Endothelial cell (in vitro differentiated cells): ENCODE measurements around the gene ANKRD40. TPM values are rescaled to one million over a fixed set of nuclear protein-coding genes. Genes with fewer than 3 reads are reported as not detected.

Experiments
- DNase-seq: peaks from one replicate; pipeline ENCODE4 v3.0.0; 2021; ENCODE audit warnings: low spot score
- H3K27ac Mint-ChIP-seq: one replicate; pipeline ENCODE4 v1.8.0; 2021; ENCODE audit warnings: mixed read lengths, inconsistent platforms; ENCODE audit not compliant: unreplicated experiment
- H3K27me3 Mint-ChIP-seq: one replicate; pipeline ENCODE4 v1.8.0; 2021; ENCODE audit warnings: mild to moderate bottlenecking, moderate library complexity, mixed read lengths, inconsistent platforms; ENCODE audit not compliant: unreplicated experiment
- H3K36me3 Mint-ChIP-seq: one replicate; pipeline ENCODE4 v1.8.0; 2021; ENCODE audit warnings: mild to moderate bottlenecking, low read depth, mixed read lengths, inconsistent platforms; ENCODE audit not compliant: unreplicated experiment
- H3K4me1 Mint-ChIP-seq: one replicate; pipeline ENCODE4 v1.8.0; 2021; ENCODE audit warnings: mild to moderate bottlenecking, mixed read lengths, inconsistent platforms; ENCODE audit not compliant: unreplicated experiment
- H3K4me3 Mint-ChIP-seq: one replicate; pipeline ENCODE4 v1.8.0; 2021; ENCODE audit warnings: mild to moderate bottlenecking, mixed read lengths, inconsistent platforms; ENCODE audit not compliant: unreplicated experiment
- H3K9me3 Mint-ChIP-seq: one replicate; pipeline ENCODE4 v1.8.0; 2021; ENCODE audit warnings: mixed read lengths, inconsistent platforms; ENCODE audit not compliant: unreplicated experiment
- CTCF ChIP-seq: fragments of 200-600 bp; sonication (generic); IDR thresholded peaks from one replicate; pipeline ENCODE4 v1.5.0; 2021; ENCODE audit warnings: antibody characterized with exemption; ENCODE audit not compliant: unreplicated experiment
- total RNA-seq: library from RNA; stranded (reverse); fragmentation: NEBNext Ultra II Directional; extraction: Animal tissue kit (Norgen Biotek cat#: 25700); gene quantifications from one replicate; pipeline ENCODE4 v1.2.1, GENCODE V29; 2021; ENCODE audit not compliant: unreplicated experiment

Gene ANKRD40
- total RNA-seq, 1 donor from 2014 or later: 37.3 TPM

DNA sequence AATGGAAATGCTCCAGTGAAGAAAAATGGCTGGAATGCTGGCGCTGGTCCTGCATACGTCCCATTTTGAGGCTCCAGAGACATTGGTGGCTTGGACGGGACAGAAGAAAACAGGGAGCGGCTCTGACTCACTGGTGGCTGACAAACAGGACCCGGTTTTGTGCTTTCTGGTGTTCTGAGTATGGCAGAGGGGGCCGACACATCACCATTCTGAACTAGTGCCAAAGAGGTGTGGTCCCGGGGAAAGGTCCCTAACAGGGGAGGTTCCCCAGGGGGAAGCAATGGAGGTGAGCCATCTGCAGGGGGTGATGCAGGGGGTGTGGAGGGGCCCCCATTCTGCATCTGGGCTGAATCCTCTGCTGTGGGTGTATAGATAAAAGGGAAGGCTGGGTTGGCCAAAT is 8.3 kb downstream of the ANKRD40 start:
- Mint-ChIP-seq H3K4me3 (peak overlapping the region; percentile 49), H3K4me1 (peaks cover 6% of the 10 kb centered on the region), H3K9me3 (no peaks in the 10 kb centered on the region), H3K36me3 (peaks cover 21% of the 10 kb centered on the region), H3K27me3 (no peaks in the 10 kb centered on the region), H3K27ac (no peak overlapping the region)
- DNase-seq: no peak
- no peak for TF ChIP-seq CTCF

- Mint-ChIP-seq H3K9me3 (no peaks in the 10 kb centered on the region), H3K4me1 (no peaks in the 10 kb centered on the region), H3K27me3 (no peaks in the 10 kb centered on the region), H3K4me3 (no peak overlapping the region), H3K27ac (no peak overlapping the region), H3K36me3 (peaks cover 21% of the 10 kb centered on the region)
- DNase-seq: no peak
- TF ChIP-seq CTCF: no peak
Measured at GRCh38 chr17:50697663-50698272, 9.9 kb downstream of the ANKRD40 start.

- Mint-ChIP-seq H3K9me3 (no peaks in the 10 kb centered on the region), H3K27ac (no peak overlapping the region), H3K36me3 (peaks cover 21% of the 10 kb centered on the region), H3K4me1 (no peaks in the 10 kb centered on the region), H3K27me3 (no peaks in the 10 kb centered on the region), H3K4me3 (no peak overlapping the region)
- DNase-seq: no peak
- no peak for TF ChIP-seq CTCF
Measured at GRCh38 chr17:50697062-50697461, 10.7 kb downstream of the ANKRD40 start.

DNA sequence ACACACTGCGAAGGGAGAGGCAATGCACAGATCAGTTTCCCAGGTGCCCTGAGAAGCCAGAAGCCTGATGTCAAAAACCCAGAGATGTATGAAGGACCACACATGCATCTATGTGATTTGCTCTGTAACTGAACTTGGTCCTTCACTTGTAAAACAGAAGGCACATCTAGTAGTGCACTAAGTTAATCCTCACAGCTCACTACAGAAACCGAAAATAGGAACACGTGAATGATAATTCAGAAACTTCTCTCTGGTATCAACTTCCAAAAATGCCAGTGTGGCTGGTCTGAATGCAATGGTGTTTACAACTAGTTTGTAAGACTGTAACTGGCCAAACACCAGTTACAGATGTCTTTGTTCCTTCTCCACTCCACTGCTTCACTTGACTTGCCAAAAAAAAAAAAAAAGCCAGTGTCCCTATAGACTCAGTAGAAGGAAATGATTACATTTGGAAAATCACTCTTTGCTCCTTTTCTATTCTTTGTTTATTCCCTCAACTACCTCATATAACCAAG is 11.3 kb downstream of the ANKRD40 start:
- no peak overlapping the region for H3K4me3 Mint-ChIP-seq
- H3K27ac Mint-ChIP-seq: no peak overlapping the region
- H3K27me3 Mint-ChIP-seq: no peaks in the 10 kb centered on the region
- DNase-seq: no peak
- no peaks in the 10 kb centered on the region for H3K9me3 Mint-ChIP-seq
- TF ChIP-seq CTCF: no peak
- H3K4me1 Mint-ChIP-seq: no peaks in the 10 kb centered on the region
- H3K36me3 Mint-ChIP-seq: peaks cover 21% of the 10 kb centered on the region

DNA sequence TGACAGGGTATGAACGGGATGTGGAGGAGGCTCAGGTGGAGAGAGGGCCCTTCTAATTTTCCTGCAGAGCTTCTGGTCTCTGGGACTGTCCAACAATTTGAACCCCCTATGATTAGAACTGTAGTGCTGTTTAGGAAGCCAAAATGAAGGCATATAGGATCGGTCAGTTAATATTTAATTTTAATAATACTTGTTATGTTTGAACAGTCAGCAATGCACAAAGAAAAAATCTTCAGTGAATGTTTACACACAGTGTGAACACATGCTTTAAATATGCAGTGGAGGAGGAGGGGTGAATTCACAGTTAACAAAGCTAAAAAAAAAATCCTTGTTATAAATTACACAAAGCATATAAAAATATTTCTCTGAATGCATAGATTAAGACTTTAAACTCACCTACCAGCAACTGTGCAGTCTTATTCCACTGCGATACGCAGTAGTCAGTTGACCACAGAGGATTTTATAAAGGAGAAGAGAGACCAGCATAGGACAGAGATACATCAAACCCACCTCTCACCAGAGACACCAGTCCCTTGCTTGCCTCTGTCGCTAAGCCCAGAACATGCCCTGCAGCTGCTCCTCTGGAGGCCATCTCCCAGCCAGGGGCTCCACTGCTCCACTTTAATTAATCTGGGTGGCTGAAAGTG is 14.6 kb downstream of the ANKRD40 start:
- no peak overlapping the region for H3K4me3 Mint-ChIP-seq
- no peaks in the 10 kb centered on the region for H3K9me3 Mint-ChIP-seq
- peaks cover 10% of the 10 kb centered on the region for H3K36me3 Mint-ChIP-seq
- no peak for TF ChIP-seq CTCF
- no peak overlapping the region for H3K27ac Mint-ChIP-seq
- no peak for DNase-seq
- peaks cover 7% of the 10 kb centered on the region for H3K4me1 Mint-ChIP-seq
- H3K27me3 Mint-ChIP-seq: no peaks in the 10 kb centered on the region
